Upper lobe of left lung (tissue), 4 donors: ENCODE measurements around the gene PRIM2.
"Not testable (repeated sequence)": the region's sequence is repeated elsewhere in the genome, so short reads cannot be mapped to it uniquely, and the experiment has no call there.

Experiments used
- EP300 ChIP-seq, 4 donors: sonication (generic); formaldehyde crosslinking; IDR thresholded peaks; one replicate each; pipeline ENCODE4 v1.5.1; 2017; ENCODE audit warnings: antibody characterized with exemption in 4 of 4, control low read depth in 2 of 4
- POLR2A ChIP-seq, 4 donors: fragments of 450-650 bp; IDR thresholded peaks; one replicate each; pipeline ENCODE4 v1.5.1; 2016 to 2017; ENCODE audit warnings: antibody characterized with exemption in 4 of 4, mild to moderate bottlenecking in 2 of 4

GRCh38 chr6:57449496-57450066 is 132.2 kb downstream of the PRIM2 start:
- TF ChIP-seq POLR2A, EP300 (IDR thresholded peaks at IDR 0.05): not testable (repeated sequence)
